Right renal cortex interstitium (tissue), 3 donors: Measurements from ENCODE around the gene RHEB. TPM values are rescaled to one million over a fixed set of nuclear protein-coding genes. Genes with fewer than 3 reads are reported as not detected.

Experiments used
- DNase-seq, 3 donors: peaks; one replicate each; pipeline ENCODE4 v3.0.0-alpha.2; 2013; ENCODE audit warnings: low read depth in 3 of 3, low spot score in 2 of 3
- polyA plus RNA-seq, 3 donors: library from polyadenylated mRNA; unstranded; fragments of 120-200 nt; gene quantifications; one replicate each; pipeline ENCODE4 v1.2.1, GENCODE V29; 2013; ENCODE audit not compliant: insufficient read length in 3 of 3

The RHEB gene
- polyA plus RNA-seq, 3 donors: 147 to 154 (median 149) TPM

DNA sequence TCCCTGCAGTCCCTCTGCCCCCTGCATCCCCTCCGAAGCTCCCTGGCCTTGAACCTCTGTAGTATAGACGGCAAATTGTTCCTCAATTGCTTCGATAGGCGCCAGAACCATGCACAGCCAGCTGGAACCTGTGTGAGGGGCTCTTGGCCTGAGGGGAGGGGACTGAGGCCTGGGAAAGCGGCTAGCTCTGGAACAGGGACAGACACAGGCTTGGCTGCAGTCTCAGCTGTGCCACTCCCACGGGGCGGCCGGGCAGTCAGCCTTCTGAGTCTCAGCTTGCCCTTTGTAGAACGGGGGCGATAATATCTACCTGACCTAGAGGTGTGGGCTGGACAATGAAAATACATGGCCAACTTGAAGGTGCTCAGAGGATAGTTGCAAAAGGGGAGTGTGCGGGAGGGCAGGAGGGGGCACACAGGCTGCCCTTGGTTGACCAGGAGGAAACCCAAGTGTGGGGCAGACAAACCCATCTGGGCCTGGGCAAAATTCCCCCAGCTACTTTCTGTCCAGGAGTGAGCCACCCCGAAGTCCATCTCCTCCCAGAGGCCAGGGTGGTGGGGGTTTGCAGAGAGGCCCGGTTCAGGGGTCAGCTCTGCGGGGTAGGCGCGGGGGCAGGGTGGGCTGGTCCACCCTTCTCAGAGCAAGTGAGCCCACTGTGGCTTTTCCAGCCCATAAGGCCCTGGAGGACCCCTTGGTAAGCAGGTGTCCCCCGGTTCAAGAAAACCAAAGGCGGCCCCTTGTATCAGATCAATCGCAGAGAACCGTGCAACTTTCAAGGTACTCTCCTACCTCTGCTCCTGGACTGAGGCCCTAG, 84.4 kb downstream of the RHEB start:
- no peak for DNase-seq

DNA sequence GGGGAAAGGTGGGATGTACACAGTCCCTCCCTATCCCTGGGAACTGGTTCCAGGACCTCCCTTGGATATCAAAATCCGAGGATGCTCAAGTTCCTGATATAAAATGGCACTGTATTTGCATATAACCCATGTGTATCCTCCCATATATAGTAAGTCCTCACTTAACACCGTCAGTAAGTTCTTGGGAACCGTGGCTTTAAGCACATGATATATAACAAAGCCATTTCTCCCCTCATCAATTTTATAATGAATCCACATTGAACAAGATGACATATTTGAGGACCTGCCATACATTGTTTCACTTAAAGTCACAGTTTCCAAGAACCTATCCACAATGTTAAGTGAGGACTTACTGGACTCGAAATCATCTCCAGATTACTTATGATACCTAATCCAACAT, 85.1 kb downstream of the RHEB start:
- no peak for DNase-seq

GRCh38 chr7:151433721-151434400, 85.8 kb downstream of the RHEB start:
- no peak for DNase-seq

- no peak for DNase-seq
These were observed 86.8 kb downstream of the RHEB start for GRCh38 chr7:151432658-151433521.

DNA sequence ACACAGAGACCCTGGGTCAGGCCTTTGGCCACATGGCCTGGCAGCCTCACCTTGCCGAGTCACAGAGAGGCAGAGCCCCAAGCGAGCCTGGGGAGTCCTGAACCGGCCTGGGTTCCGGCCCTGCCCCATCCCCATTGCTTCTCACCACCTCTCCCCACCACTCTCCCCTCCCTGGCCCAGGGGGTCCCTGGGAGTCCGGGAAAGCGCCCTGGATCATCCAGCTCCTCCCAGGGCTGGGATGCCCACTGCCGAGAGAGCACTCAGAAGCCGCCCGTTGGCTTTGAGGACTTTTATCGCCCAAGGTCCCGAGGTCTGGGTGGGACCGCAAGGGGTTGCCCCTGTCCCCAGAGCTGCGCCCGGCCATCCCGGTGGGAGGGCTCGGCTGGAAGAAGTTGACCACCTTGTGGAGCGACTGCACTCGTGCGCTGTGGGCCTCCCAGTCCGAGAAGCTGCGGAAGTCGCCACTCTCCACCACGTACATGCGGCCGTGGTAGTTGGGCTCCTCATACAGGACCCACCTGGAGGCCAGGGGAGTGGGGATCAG, 87.9 kb downstream of the RHEB start:
- DNase-seq: no peak

- DNase-seq: no peak
These were observed 88.4 kb downstream of the RHEB start for GRCh38 chr7:151431281-151431767.

DNA sequence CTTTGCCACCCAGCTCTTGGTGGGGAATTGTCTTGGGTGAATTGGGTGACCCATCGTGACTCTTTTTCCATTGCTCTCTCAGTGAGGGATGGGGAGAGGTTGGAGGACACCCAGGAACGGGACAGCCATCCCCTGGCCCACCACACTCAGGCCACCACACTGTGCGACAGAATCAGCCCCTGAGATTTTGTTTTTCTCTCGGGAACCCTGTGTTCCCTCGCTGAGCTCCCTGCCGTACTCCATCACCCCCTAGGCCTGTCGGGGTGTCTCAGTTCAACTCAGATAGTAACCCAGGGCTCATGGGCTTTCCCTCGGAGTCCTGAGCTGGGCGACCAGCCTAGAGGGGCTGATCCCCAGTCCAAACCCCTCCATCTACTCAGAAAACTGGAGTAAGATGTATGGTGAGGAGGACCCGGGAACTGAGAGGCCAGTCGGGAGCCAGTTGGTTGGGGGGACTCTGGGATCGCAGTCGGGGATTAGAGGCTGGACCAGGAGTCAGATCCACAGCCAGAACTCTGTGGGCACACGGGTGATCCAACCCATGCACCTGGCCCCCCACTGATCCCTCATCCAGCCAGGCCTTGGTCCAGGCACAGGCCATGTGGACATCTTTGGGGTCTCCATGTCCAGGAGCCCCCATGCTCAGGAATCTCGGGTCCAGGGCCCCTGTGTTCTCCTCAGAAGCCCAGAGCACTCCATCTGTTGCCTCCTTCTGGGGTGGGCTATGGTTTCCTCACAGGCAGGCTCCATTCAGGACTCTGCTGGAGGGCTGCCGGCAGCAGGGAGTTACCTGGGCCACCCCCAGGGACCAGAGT, 89.1 kb downstream of the RHEB start:
- no peak for DNase-seq

GRCh38 chr7:151429560-151430331, 89.9 kb downstream of the RHEB start:
- DNase-seq: no peak

GRCh38 chr7:151429237-151429559, 90.5 kb downstream of the RHEB start:
- DNase-seq: no peak

- peak in 2 of 3 donors; percentile 80 to 86 for DNase-seq
These were observed 91.1 kb downstream of the RHEB start for GRCh38 chr7:151428378-151429236.

GRCh38 chr7:151427705-151428377, 91.9 kb downstream of the RHEB start:
- DNase-seq: no peak

- no peak for DNase-seq
These were observed 92.6 kb downstream of the RHEB start for GRCh38 chr7:151426904-151427704.

- no peak for DNase-seq
These were observed 93.2 kb downstream of the RHEB start for GRCh38 chr7:151426441-151426903.

GRCh38 chr7:151425670-151426440, 93.8 kb downstream of the RHEB start:
- no peak for DNase-seq

- DNase-seq: no peak
These were observed 94.9 kb downstream of the RHEB start for GRCh38 chr7:151424799-151425198.

- DNase-seq: no peak
These were observed 95.8 kb downstream of the RHEB start for GRCh38 chr7:151423936-151424335.
